ENCODE measurements around the gene GGN.

Gene GGN

GRCh38 chr19:38386300-38386970 lies 1.4 kb downstream of the GGN start:
- POLR2A ChIA-PET: no interaction called here
- no peak for DNase-seq (ENCODE audit: extremely low spot score)
- CTCF ChIA-PET: no interaction called here
- TF ChIP-seq LEF1 (IDR thresholded peaks at IDR 0.05; ENCODE audit: borderline replicate concordance) (no peak), SUZ12 (IDR thresholded peaks at IDR 0.05) (no peak), FOXM1 (IDR thresholded peaks at IDR 0.05; ENCODE audit: borderline replicate concordance) (no peak), CTBP1 (IDR thresholded peaks at IDR 0.05; ENCODE audit: borderline replicate concordance) (no peak), BHLHE40 (IDR thresholded peaks at IDR 0.05; ENCODE audit: borderline replicate concordance) (no peak), ARNT (IDR thresholded peaks at IDR 0.05) (no peak), SP1 (IDR thresholded peaks at IDR 0.05) (no peak), ZNF384 (IDR thresholded peaks at IDR 0.05) (no peak), NFRKB (IDR thresholded peaks at IDR 0.05) (no peak), ELF4 (IDR thresholded peaks at IDR 0.05) (no peak), PKNOX1 (IDR thresholded peaks at IDR 0.05) (no peak), FOXK2 (IDR thresholded peaks at IDR 0.05) (no peak), HDGF (IDR thresholded peaks at IDR 0.05; ENCODE audit: borderline replicate concordance) (no peak), FOXA1 (IDR thresholded peaks at IDR 0.05) (no peak), TARDBP (IDR thresholded peaks at IDR 0.05) (no peak), L3MBTL2 (conservative IDR thresholded peaks at IDR 0.05) (no peak)

GRCh38 chr19:38385804-38386257 lies 2.0 kb downstream of the GGN start:
- no peak for DNase-seq (ENCODE audit: extremely low spot score)
- TF ChIP-seq ELF4 (IDR thresholded peaks at IDR 0.05): no peak
- CTCF ChIA-PET: no interaction called here

GRCh38 chr19:38385057-38385803 lies 2.6 kb downstream of the GGN start:
- DNase-seq (ENCODE audit: extremely low spot score): no peak
- POLR2A ChIA-PET: interaction anchor here (2.5 kb wide), 1 partner anchor 11 kb away, joined by 12 read pairs; the partner anchor contains the start of gene PSMD8
- TF ChIP-seq ZNF384 (IDR thresholded peaks at IDR 0.05) (no peak), TARDBP (IDR thresholded peaks at IDR 0.05) (no peak), FOXM1 (IDR thresholded peaks at IDR 0.05; ENCODE audit: borderline replicate concordance) (no peak), BHLHE40 (IDR thresholded peaks at IDR 0.05; ENCODE audit: borderline replicate concordance) (no peak), ARNT (IDR thresholded peaks at IDR 0.05) (no peak), FOXA1 (IDR thresholded peaks at IDR 0.05) (no peak), SP1 (IDR thresholded peaks at IDR 0.05) (no peak), L3MBTL2 (conservative IDR thresholded peaks at IDR 0.05) (no peak), PKNOX1 (IDR thresholded peaks at IDR 0.05) (no peak), SUZ12 (IDR thresholded peaks at IDR 0.05) (no peak)
- CTCF ChIA-PET: interaction anchor here (0.6 kb wide), 2 partner anchors 63 to 150 kb away, joined by 3 read pairs; no protein-coding TSS in a partner anchor

More at GRCh38 chr19:38385804-38386257, 2.0 kb downstream of the GGN start:
- POLR2A ChIA-PET: no interaction called here

- no peak for TF ChIP-seq FOXA1 (IDR thresholded peaks at IDR 0.05)
- TF ChIP-seq ARNT (IDR thresholded peaks at IDR 0.05): no peak
- TF ChIP-seq PKNOX1 (IDR thresholded peaks at IDR 0.05): peak; percentile 60
- no peak for TF ChIP-seq NFRKB (IDR thresholded peaks at IDR 0.05)
- TF ChIP-seq FOXM1 (IDR thresholded peaks at IDR 0.05; ENCODE audit: borderline replicate concordance): no peak
- TF ChIP-seq SUZ12 (IDR thresholded peaks at IDR 0.05): no peak
- TF ChIP-seq FOXK2 (IDR thresholded peaks at IDR 0.05): no peak
- TF ChIP-seq TARDBP (IDR thresholded peaks at IDR 0.05): no peak
- CTCF ChIA-PET: interaction anchor here (0.6 to 1.1 kb wide), 5 partner anchors 9 to 150 kb away, joined by 3 read pairs; partner anchors contain the start of gene FAM98C
- peak; percentile 40 for DNase-seq (ENCODE audit: extremely low spot score)
- POLR2A ChIA-PET: interaction anchor here (2.5 kb wide), 1 partner anchor 11 kb away, joined by 12 read pairs; the partner anchor contains the start of gene PSMD8
These were observed 3.4 kb downstream of the GGN start for GRCh38 chr19:38384209-38385027.

- TF ChIP-seq L3MBTL2 (conservative IDR thresholded peaks at IDR 0.05) (no peak), FOXA1 (IDR thresholded peaks at IDR 0.05) (no peak), BHLHE40 (IDR thresholded peaks at IDR 0.05; ENCODE audit: borderline replicate concordance) (no peak), PKNOX1 (IDR thresholded peaks at IDR 0.05) (no peak), NFRKB (IDR thresholded peaks at IDR 0.05) (no peak), ARNT (IDR thresholded peaks at IDR 0.05) (no peak), HDGF (IDR thresholded peaks at IDR 0.05; ENCODE audit: borderline replicate concordance) (no peak), SUZ12 (IDR thresholded peaks at IDR 0.05) (no peak), FOXK2 (IDR thresholded peaks at IDR 0.05) (no peak), TARDBP (IDR thresholded peaks at IDR 0.05) (no peak), LEF1 (IDR thresholded peaks at IDR 0.05; ENCODE audit: borderline replicate concordance) (no peak), CTBP1 (IDR thresholded peaks at IDR 0.05; ENCODE audit: borderline replicate concordance) (no peak), ELF4 (IDR thresholded peaks at IDR 0.05) (no peak), ZNF384 (IDR thresholded peaks at IDR 0.05) (no peak), FOXM1 (IDR thresholded peaks at IDR 0.05; ENCODE audit: borderline replicate concordance) (no peak), SP1 (IDR thresholded peaks at IDR 0.05) (no peak)
- CTCF ChIA-PET: interaction anchor here (0.7 to 1.1 kb wide), 3 partner anchors 8 to 140 kb away, joined by 3 read pairs; partner anchors contain the start of gene FAM98C
- POLR2A ChIA-PET: interaction anchor here (2.5 kb wide), 1 partner anchor 10 kb away, joined by 12 read pairs; the partner anchor contains the start of gene PSMD8
- DNase-seq (ENCODE audit: extremely low spot score): no peak
These were observed 4.1 kb downstream of the GGN start for GRCh38 chr19:38383743-38384142.
